ENCODE data around the gene GPBP1. TPM values are rescaled to one million over a fixed set of nuclear protein-coding genes. Genes with fewer than 3 reads are reported as not detected.
"Not testable (repeated sequence)": the region's sequence is repeated elsewhere in the genome, so short reads cannot be mapped to it uniquely, and the experiment has no call there.

GPBP1 gene
- total and polyA plus RNA-seq, 5 donors, result 44.7 to 70.8 (median 58.4) TPM

- intact Hi-C loops (cut with DNase I); H3K27me3 ChIP-seq (ENCODE audit: control insufficient read depth, insufficient read depth); H3K27ac ChIP-seq (ENCODE audit: low read length); H3K4me1 ChIP-seq (ENCODE audit: control insufficient read depth, insufficient read depth, low read length); H3K4me3 ChIP-seq (ENCODE audit: low read length); ATAC-seq; H3K9me3 ChIP-seq (ENCODE audit: control insufficient read depth, low read length); DNase-seq: not testable (repeated sequence)
- WGBS, result 96% methylated on average over 5 of the region's 5 CpGs
Measured at GRCh38 chr5:57285084-57285483, 111.2 kb downstream of the GPBP1 start.

- peaks cover 1% of the 10 kb centered on the region for H3K4me1 ChIP-seq (ENCODE audit: control insufficient read depth, insufficient read depth, low read length)
- H3K9me3 ChIP-seq (ENCODE audit: control insufficient read depth, low read length), result no peaks in the 10 kb centered on the region
- DNase-seq (no peak), ATAC-seq (no peak)
- H3K4me3 ChIP-seq (ENCODE audit: low read length), result no peak overlapping the region
- intact Hi-C loops (cut with DNase I), result loop anchor here in 3 of 4 donors (10.0 kb wide), 3 partner anchors 473 to 593 kb away; no protein-coding TSS in a partner anchor
- H3K27me3 ChIP-seq (ENCODE audit: control insufficient read depth, insufficient read depth), result no peaks in the 10 kb centered on the region
- H3K27ac ChIP-seq (ENCODE audit: low read length), result no peak overlapping the region
- WGBS, result 87% methylated on average over 4 of the region's 4 CpGs
Measured at GRCh38 chr5:57291894-57292293, 118.0 kb downstream of the GPBP1 start.

GRCh38 chr5:57292336-57292735 lies 118.5 kb downstream of the GPBP1 start:
- intact Hi-C loops (cut with DNase I), result loop anchor here in 3 of 4 donors (10.0 kb wide), 3 partner anchors 472 to 592 kb away; no protein-coding TSS in a partner anchor
- H3K4me3 ChIP-seq (ENCODE audit: low read length), result no peak overlapping the region
- ATAC-seq (no peak), DNase-seq (no peak)
- H3K9me3 ChIP-seq (ENCODE audit: control insufficient read depth, low read length), result no peaks in the 10 kb centered on the region
- no peaks in the 10 kb centered on the region for H3K27me3 ChIP-seq (ENCODE audit: control insufficient read depth, insufficient read depth)
- H3K27ac ChIP-seq (ENCODE audit: low read length), result no peak overlapping the region
- H3K4me1 ChIP-seq (ENCODE audit: control insufficient read depth, insufficient read depth, low read length), result peaks cover 1% of the 10 kb centered on the region
- WGBS, result 95% methylated on average over 6 of the region's 6 CpGs

GRCh38 chr5:57298295-57298984 lies 124.6 kb downstream of the GPBP1 start:
- Histone ChIP-seq H3K27me3 (ENCODE audit: control insufficient read depth, insufficient read depth) (no peaks in the 10 kb centered on the region), H3K4me1 (ENCODE audit: control insufficient read depth, insufficient read depth, low read length) (no peaks in the 10 kb centered on the region), H3K4me3 (ENCODE audit: low read length) (no peak overlapping the region), H3K9me3 (ENCODE audit: control insufficient read depth, low read length) (no peaks in the 10 kb centered on the region), H3K27ac (ENCODE audit: low read length) (no peak overlapping the region)
- 16% methylated on average over 6 of the region's 6 CpGs for WGBS
- DNase-seq (peak; percentile 75 to 79 (median 78)), ATAC-seq (peak; percentile 83 to 90)
- intact Hi-C loops (cut with DNase I), result loop anchor here (2.0 to 10.0 kb wide), 9 partner anchors 199 to 1164 kb away; partner anchors contain the start of gene PLK2 (in 3 of the 4)

GRCh38 chr5:57298985-57299491 lies 125.2 kb downstream of the GPBP1 start:
- Histone ChIP-seq H3K4me1 (ENCODE audit: control insufficient read depth, insufficient read depth, low read length) (no peaks in the 10 kb centered on the region), H3K9me3 (ENCODE audit: control insufficient read depth, low read length) (no peaks in the 10 kb centered on the region), H3K4me3 (ENCODE audit: low read length) (no peak overlapping the region), H3K27me3 (ENCODE audit: control insufficient read depth, insufficient read depth) (no peaks in the 10 kb centered on the region), H3K27ac (ENCODE audit: low read length) (no peak overlapping the region)
- intact Hi-C loops (cut with DNase I), result loop anchor here (2.0 to 10.0 kb wide), 9 partner anchors 198 to 1163 kb away; partner anchors contain the start of gene PLK2 (in 3 of the 4)
- ATAC-seq (peak; percentile 80 to 82), DNase-seq (peak in 1 of 3 donors; percentile 52)
- 30% methylated on average over 15 of the region's 15 CpGs for WGBS

GRCh38 chr5:57299986-57300385 lies 126.1 kb downstream of the GPBP1 start:
- Histone ChIP-seq H3K4me3 (ENCODE audit: low read length) (no peak overlapping the region), H3K9me3 (ENCODE audit: control insufficient read depth, low read length) (no peaks in the 10 kb centered on the region), H3K27ac (ENCODE audit: low read length) (no peak overlapping the region), H3K27me3 (ENCODE audit: control insufficient read depth, insufficient read depth) (no peaks in the 10 kb centered on the region), H3K4me1 (ENCODE audit: control insufficient read depth, insufficient read depth, low read length) (no peaks in the 10 kb centered on the region)
- DNase-seq (no peak), ATAC-seq (no peak)
- intact Hi-C loops (cut with DNase I), result loop anchor here (2.0 to 10.0 kb wide), 10 partner anchors 195 to 1162 kb away; partner anchors contain the start of gene PLK2 (in 3 of the 4)
- 87% methylated on average over 3 of the region's 3 CpGs for WGBS

- H3K4me3 ChIP-seq (ENCODE audit: low read length), result no peak overlapping the region
- intact Hi-C loops (cut with DNase I), result loop anchor here in 1 of 4 donors (10.0 kb wide), 1 partner anchor 193 kb away; no protein-coding TSS in a partner anchor
- ATAC-seq (no peak), DNase-seq (no peak)
- no peaks in the 10 kb centered on the region for H3K4me1 ChIP-seq (ENCODE audit: control insufficient read depth, insufficient read depth, low read length)
- H3K27me3 ChIP-seq (ENCODE audit: control insufficient read depth, insufficient read depth), result no peaks in the 10 kb centered on the region
- peaks cover 3% of the 10 kb centered on the region for H3K9me3 ChIP-seq (ENCODE audit: control insufficient read depth, low read length)
- WGBS, result 75% methylated on average over 6 of the region's 6 CpGs
- no peak overlapping the region for H3K27ac ChIP-seq (ENCODE audit: low read length)
Measured at GRCh38 chr5:57302164-57302563, 128.3 kb downstream of the GPBP1 start.

GRCh38 chr5:57302643-57303042 lies 128.8 kb downstream of the GPBP1 start:
- H3K27me3 ChIP-seq (ENCODE audit: control insufficient read depth, insufficient read depth), result no peaks in the 10 kb centered on the region
- DNase-seq (no peak), ATAC-seq (no peak)
- no peak overlapping the region for H3K27ac ChIP-seq (ENCODE audit: low read length)
- no peaks in the 10 kb centered on the region for H3K4me1 ChIP-seq (ENCODE audit: control insufficient read depth, insufficient read depth, low read length)
- peaks cover 3% of the 10 kb centered on the region for H3K9me3 ChIP-seq (ENCODE audit: control insufficient read depth, low read length)
- intact Hi-C loops (cut with DNase I), result loop anchor here in 1 of 4 donors (10.0 kb wide), 1 partner anchor 192 kb away; no protein-coding TSS in a partner anchor
- H3K4me3 ChIP-seq (ENCODE audit: low read length), result no peak overlapping the region

- Histone ChIP-seq H3K4me1 (ENCODE audit: control insufficient read depth, insufficient read depth, low read length) (no peaks in the 10 kb centered on the region), H3K27me3 (ENCODE audit: control insufficient read depth, insufficient read depth) (no peaks in the 10 kb centered on the region), H3K4me3 (ENCODE audit: low read length) (no peak overlapping the region), H3K9me3 (ENCODE audit: control insufficient read depth, low read length) (peaks cover 3% of the 10 kb centered on the region), H3K27ac (ENCODE audit: low read length) (no peak overlapping the region)
- WGBS, result 93% methylated on average over 3 of the region's 3 CpGs
- intact Hi-C loops (cut with DNase I), result loop anchor here in 1 of 4 donors (10.0 kb wide), 1 partner anchor 191 kb away; no protein-coding TSS in a partner anchor
- ATAC-seq, result no peak
- DNase-seq, result no peak
Measured at GRCh38 chr5:57303985-57304384, 130.1 kb downstream of the GPBP1 start.

- H3K27ac ChIP-seq (ENCODE audit: low read length), result no peak overlapping the region
- H3K4me1 ChIP-seq (ENCODE audit: control insufficient read depth, insufficient read depth, low read length), result no peaks in the 10 kb centered on the region
- H3K9me3 ChIP-seq (ENCODE audit: control insufficient read depth, low read length), result peaks cover 3% of the 10 kb centered on the region
- H3K27me3 ChIP-seq (ENCODE audit: control insufficient read depth, insufficient read depth), result no peaks in the 10 kb centered on the region
- DNase-seq (no peak), ATAC-seq (no peak)
- no peak overlapping the region for H3K4me3 ChIP-seq (ENCODE audit: low read length)
- intact Hi-C loops (cut with DNase I), result loop anchor here in 1 of 4 donors (10.0 kb wide), 1 partner anchor 190 kb away; no protein-coding TSS in a partner anchor
- WGBS, result 86% methylated on average over 2 of the region's 2 CpGs
Measured at GRCh38 chr5:57304931-57305330, 131.1 kb downstream of the GPBP1 start.

GRCh38 chr5:57306359-57306758 lies 132.5 kb downstream of the GPBP1 start:
- intact Hi-C loops (cut with DNase I), result loop anchor here in 1 of 4 donors (10.0 kb wide), 1 partner anchor 188 kb away; no protein-coding TSS in a partner anchor
- Histone ChIP-seq H3K4me1 (ENCODE audit: control insufficient read depth, insufficient read depth, low read length) (no peaks in the 10 kb centered on the region), H3K27ac (ENCODE audit: low read length) (no peak overlapping the region), H3K27me3 (ENCODE audit: control insufficient read depth, insufficient read depth) (no peaks in the 10 kb centered on the region), H3K9me3 (ENCODE audit: control insufficient read depth, low read length) (peaks cover 3% of the 10 kb centered on the region), H3K4me3 (ENCODE audit: low read length) (no peak overlapping the region)
- DNase-seq, result no peak
- 97% methylated on average over 2 of the region's 2 CpGs for WGBS
- no peak for ATAC-seq
